ENCODE measurements around the gene PPFIA4. TPM values are rescaled to one million over a fixed set of nuclear protein-coding genes. Genes with fewer than 3 reads are reported as not detected.

PPFIA4 gene
- polyA plus RNA-seq, 3 donors, result 7.4 to 15.9 (median 13.3) TPM

DNA sequence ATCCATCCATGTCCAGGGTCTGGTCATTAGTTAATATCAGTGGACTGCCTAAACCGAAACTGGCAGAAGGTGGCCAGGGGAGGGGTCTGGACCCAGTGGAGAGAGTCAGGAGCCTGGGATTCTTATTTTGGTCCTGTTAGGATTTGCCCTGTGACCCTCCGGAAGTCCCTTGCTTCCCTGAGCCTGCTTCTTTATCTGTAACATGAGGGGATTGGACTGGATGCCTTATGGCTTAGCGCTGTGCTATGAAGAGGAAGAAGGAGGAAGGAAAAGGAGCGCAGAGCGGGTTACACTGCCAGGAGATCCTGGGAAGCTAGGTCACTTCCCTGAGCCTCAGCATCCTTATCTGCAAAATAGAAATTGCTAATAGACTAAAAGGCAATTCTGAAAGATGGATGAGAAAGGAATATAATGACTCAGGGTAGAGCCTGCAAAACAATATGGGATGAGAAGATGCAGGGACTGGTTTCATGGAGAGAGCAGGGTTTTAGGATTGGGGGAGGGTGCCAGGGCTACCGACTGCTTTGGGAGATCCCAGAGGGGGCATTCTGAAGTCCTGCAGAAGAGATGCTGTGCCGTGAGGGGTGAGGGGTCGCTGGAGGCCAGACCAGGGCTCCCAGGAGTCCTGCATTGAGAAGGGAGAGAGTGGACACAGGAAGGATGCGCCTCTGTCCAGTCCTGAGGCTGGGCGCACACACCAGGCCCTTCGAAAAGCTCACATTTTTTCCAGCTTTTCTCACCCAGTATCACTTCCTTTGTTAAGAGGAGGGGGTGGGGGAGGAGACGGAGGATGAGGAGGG is 100.8 kb downstream of the PPFIA4 start:
- no peak for DNase-seq

DNA sequence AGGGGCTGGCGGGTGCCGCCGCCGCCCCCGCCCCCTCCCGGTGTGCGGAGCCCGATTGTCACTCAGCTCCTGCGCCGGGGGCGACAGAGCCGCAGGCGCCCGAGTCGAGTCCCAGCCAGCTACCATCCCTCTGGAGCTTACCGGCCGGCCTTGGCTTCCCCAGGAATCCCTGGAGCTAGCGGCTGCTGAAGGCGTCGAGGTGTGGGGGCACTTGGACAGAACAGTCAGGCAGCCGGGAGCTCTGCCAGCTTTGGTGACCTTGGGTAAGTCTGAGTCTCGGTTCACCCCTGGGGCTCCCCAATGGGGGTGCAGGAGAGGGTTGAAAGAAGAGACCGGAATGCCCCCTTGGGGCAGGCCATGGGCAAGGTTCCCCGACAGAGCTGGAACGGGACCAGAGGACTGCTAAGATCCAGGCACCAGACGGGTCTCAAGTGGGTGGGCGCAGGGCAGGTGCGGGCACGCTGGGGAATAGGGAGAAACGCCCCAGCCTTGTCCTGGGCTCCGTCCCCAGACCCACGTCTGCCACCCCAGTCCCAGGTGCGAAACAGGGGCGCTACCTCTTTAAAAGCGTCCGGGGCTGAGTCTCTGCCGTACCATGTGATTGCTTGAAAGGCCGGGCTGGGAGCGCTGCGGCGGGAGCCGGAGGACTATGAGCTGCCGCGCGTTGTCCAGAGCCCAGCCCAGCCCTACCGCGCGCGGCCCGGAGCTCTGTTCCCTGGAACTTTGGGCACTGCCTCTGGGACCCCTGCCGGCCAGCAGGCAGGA is 101.6 kb downstream of the PPFIA4 start, which contains the start of gene ADORA1:
Gene ADORA1 (plus strand): TSS at position 61 of the 765 bp plus-strand sequence. CDS start 1,116 bp downstream, outside the sequence.
- peak; percentile 68 for DNase-seq

DNA sequence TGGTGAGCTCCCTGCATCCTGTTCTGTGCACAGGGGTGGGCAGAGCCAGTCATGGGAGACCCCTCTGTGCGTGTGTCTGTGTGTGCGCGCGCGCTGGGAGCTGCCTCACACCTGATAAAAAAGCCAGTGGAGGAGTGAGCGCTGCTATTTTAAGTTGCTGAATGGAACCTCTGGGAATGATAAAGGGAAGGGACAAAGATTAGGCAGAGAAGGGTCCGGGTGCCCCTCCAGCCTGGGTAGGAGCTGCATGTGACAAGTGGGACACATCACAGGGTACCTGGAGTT is 102.1 kb downstream of the PPFIA4 start:
- DNase-seq, result no peak

Other genes with a start within 250 kb of the PPFIA4 start
- 100 to 1,000 TPM in 1 of 3 donors, 10 to 100 TPM in 2; 90.6 to 107 (median 97.8) TPM for gene KDM5B, start 218.1 kb upstream of the PPFIA4 start, polyA plus RNA-seq (ENCODE audit: insufficient read length in 3 of 3)
- gene PCAT6, start 215.5 kb upstream of the PPFIA4 start, polyA plus RNA-seq (ENCODE audit: insufficient read length in 3 of 3), result 1 to 10 TPM; 2.9 to 4.2 (median 4.0) TPM
- 10 to 100 TPM; 10.4 to 13.2 (median 10.6) TPM for gene RABIF, start 137.3 kb upstream of the PPFIA4 start, polyA plus RNA-seq (ENCODE audit: insufficient read length in 3 of 3)
- 10 to 100 TPM; 38.9 to 44.0 (median 39.3) TPM for gene KLHL12, start 99.3 kb upstream of the PPFIA4 start, polyA plus RNA-seq (ENCODE audit: insufficient read length in 3 of 3)
- gene ADIPOR1, start 68.2 kb upstream of the PPFIA4 start, polyA plus RNA-seq (ENCODE audit: insufficient read length in 3 of 3), result 10 to 100 TPM; 72.5 to 79.9 (median 74.9) TPM
- gene CYB5R1, start 59.2 kb upstream of the PPFIA4 start, polyA plus RNA-seq (ENCODE audit: insufficient read length in 3 of 3), result 10 to 100 TPM; 44.6 to 50.6 (median 47.3) TPM
- 10 to 100 TPM; 72.6 to 78.1 (median 73.3) TPM for gene TMEM183A, start 19.1 kb upstream of the PPFIA4 start, polyA plus RNA-seq (ENCODE audit: insufficient read length in 3 of 3)
- gene MYOG, start 59.5 kb downstream of the PPFIA4 start, polyA plus RNA-seq (ENCODE audit: insufficient read length in 3 of 3), result under 1 TPM; 0.15 to 0.34 (median 0.18) TPM
- gene ADORA1, start 101.2 kb downstream of the PPFIA4 start, polyA plus RNA-seq (ENCODE audit: insufficient read length in 3 of 3), result 1 to 10 TPM; 5.5 to 8.0 (median 6.2) TPM
- gene MYBPH, start 149.3 kb downstream of the PPFIA4 start, polyA plus RNA-seq (ENCODE audit: insufficient read length in 3 of 3), result under 1 TPM; 0.40 to 0.57 (median 0.50) TPM
- 10 to 100 TPM in 2 of 3 donors, 1 to 10 TPM in 1; 9.7 to 16.6 (median 13.6) TPM for gene CHI3L1, start 160.2 kb downstream of the PPFIA4 start, polyA plus RNA-seq (ENCODE audit: insufficient read length in 3 of 3)
- gene CHIT1, start 203.2 kb downstream of the PPFIA4 start, polyA plus RNA-seq (ENCODE audit: insufficient read length in 3 of 3), result under 1 TPM; 0.12 to 0.23 (median 0.17) TPM

All from renal pelvis (tissue), 4 donors.